ENCODE measurements around the gene WWP2.
"Not testable (repeated sequence)": the region's sequence is repeated elsewhere in the genome, so short reads cannot be mapped to it uniquely, and the experiment has no call there.

Gene WWP2

DNA sequence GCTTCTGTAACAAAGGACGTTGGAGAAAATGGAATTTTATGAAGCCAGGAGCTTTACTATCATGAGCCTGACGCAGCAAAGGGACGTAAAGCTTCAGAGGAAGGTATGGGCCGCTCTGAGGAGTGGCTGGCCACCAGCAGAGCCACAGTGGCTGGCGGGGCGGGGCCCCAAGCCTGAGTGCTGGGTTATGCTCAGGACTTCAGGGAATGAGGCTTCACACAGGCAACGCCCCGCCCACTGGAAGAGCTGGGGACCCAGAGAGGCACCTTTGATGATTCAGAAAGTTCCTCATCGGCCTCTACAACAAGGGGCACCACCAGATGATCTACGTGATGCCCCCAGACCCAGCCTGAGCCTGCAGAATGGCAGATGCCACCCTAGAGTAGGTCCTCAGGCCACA, 16.2 kb upstream of the WWP2 start:
- no peak for DNase-seq (ENCODE audit: low read depth)

DNA sequence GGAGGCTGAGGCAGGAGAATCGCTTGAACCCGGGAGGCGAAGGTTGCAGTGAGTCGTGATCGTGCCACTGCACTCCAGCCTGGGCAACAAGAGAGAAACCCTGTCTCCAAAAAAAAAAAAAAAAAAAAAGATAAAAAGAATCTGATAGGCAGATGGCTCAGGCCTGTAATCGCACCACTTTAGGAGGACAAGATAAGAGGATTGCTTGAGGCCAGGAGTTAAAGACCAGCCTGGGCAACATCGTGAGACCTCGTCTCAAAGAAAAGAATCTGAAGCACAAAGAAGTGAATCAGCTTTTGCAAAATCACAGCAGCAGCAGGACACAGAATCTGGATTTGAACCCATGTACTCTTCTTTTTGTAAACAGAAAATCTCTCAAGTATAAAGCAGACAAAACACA, 15.0 kb upstream of the WWP2 start:
- no peak for DNase-seq (ENCODE audit: low read depth)

DNA sequence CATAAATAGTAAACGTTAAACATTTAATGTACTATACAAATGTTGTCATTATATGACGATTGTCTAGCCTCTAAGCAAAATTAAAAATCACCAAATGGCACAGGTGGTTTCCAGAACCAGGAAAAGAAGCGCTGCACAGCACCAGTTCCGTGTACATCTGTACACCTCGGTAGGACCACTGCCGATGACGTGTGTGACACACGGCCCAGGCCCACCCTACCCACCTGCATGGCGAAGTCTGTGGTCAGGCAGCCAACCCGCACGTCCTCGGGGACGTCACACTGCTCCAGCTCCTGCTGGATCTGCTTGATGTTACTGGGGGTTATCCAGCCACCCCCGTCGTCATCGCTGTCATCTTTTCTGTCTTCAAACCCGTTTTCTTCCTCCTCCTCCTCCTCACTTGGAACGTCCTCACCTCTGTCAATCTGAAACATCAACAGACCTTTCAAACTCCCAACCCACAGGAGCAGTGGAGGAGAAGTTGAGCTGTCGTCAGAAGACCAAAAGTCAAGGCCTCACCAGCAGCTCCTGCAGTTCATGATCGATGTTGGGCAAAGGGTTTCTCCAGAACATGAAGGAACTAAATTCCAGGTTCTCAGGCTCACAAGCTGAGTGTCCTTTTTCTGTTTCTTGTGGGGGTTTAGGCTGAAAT, 13.3 kb upstream of the WWP2 start:
- no peak for DNase-seq (ENCODE audit: low read depth)

- DNase-seq (ENCODE audit: low read depth): no peak
Measured at GRCh38 chr16:69754143-69754468, 8.0 kb upstream of the WWP2 start.

- peak; percentile 97 for DNase-seq (ENCODE audit: low read depth)
Measured at GRCh38 chr16:69754469-69755310, 7.4 kb upstream of the WWP2 start, which contains the start of gene NOB1. Gene NOB1 (minus strand): TSS chr16:69754926. CDS start chr16:69754910, 16 bp downstream.

- DNase-seq (ENCODE audit: low read depth): no peak
Measured at GRCh38 chr16:69756705-69757104, 5.4 kb upstream of the WWP2 start.

GRCh38 chr16:69757375-69757774, 4.8 kb upstream of the WWP2 start:
- DNase-seq (ENCODE audit: low read depth): not testable (repeated sequence)

DNA sequence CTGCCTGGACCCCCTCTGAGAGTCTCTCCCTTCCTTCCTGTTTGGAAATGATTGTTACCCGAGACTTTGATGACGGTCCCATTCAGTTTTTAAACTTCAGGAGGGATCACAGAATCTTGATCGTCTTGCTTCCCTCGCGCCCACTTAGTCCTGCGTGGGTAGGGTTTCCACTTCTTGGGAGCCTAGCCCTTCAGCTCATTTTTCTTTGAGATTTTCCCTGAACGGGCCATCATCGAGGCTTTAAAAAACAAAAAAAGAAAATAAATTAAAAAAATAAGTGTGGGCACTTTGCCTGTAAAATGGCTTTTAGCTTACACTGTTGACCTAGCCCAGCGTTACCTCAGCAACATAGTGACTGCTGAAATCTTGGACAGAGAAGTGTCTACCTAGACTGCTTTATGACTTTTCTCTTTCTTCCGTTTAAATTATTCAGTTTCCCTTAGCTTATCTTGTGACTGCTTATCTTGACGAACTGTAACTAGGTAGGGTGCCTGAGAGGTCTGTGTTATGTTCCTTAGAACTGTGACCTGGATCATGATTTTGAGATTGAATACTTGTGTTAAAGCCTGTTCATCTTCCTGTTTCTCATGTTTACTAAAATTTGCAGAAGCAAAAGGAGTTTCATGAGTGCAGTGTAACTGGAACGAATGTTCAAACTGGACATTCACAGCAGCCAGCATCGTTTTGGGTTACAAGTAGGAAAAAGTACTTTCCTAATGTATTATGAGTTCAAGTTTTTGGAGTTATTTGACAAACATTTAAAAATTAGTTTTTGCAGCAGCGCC, 874 bp downstream of the WWP2 start:
- peak; percentile 46 for DNase-seq (ENCODE audit: low read depth)

GRCh38 chr16:69763599-69763942, 1.4 kb downstream of the WWP2 start:
- peak; percentile 7 for DNase-seq (ENCODE audit: low read depth)

DNA sequence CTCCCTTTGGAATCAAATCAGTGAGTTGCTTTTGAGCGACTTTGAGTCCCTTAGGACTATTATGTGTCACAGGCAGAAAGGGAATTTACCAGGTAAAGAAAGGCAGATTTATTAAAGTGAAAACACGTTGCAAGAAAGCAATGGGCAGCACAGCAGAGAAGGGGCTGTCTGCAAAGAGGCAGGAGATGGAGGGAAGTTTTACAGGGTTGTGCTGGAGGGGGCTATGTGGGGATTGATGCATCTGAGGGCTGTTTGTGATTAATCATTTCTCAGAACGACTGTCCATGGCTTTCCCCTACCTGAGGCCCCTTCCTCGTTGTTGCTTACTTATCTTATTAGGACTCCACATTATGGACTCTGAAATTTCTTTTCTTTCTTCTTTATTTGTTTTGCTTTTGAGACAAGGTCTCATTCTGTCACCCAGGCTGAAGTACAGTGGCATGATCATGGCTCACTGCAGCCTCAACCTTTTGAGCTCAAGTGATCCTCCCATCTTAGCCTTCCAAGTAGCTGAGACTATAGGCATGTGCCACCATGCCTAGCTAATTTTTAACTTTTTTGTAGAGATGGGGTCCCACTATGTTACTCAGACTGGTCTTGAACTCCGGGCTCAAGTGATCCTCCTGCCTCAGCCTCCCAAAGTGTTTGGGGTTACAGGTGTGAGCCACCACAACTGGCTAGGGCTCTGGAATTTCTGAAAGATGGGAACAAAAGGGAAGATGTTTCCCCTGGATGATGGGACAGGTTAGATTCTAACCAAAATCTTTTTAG, 5.5 kb downstream of the WWP2 start:
- DNase-seq (ENCODE audit: low read depth): no peak

GRCh38 chr16:69768666-69769065, 6.5 kb downstream of the WWP2 start:
- no peak for DNase-seq (ENCODE audit: low read depth)

DNA sequence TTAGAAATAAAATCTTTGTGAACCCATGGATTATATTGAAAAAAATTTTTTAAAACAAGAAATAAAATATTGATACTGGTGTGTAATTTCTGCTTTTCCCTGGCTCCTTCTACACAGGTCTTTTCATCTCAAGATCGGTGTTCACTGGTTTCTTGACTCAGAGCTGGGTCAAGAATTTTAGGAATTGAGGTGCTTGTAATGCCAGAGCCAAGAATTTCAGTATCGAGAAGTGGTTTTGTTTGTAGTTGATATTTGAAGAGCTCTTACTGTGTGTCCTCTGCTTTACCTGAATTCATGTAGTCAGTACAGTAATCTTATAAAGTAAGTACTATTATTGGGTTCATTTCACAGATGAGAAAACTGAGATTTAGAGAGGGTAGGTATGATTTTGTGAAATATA, 7.3 kb downstream of the WWP2 start:
- no peak for DNase-seq (ENCODE audit: low read depth)

DNA sequence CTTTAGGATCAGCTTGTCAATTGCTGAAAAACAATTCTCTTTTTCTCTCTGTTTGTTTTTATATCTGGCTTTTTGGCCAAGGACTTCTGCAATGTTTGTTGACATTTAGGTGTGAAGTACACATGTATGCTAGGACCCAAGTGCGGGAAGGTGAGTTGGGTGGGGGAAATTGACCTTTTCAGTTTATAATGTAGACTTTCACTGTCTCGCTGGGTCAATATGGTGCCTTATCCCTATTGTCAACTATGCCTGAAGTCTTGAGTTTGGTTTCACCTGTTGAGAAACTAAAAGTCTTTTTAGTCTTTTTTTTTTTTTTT, 9.5 kb downstream of the WWP2 start:
- no peak for DNase-seq (ENCODE audit: low read depth)

DNA sequence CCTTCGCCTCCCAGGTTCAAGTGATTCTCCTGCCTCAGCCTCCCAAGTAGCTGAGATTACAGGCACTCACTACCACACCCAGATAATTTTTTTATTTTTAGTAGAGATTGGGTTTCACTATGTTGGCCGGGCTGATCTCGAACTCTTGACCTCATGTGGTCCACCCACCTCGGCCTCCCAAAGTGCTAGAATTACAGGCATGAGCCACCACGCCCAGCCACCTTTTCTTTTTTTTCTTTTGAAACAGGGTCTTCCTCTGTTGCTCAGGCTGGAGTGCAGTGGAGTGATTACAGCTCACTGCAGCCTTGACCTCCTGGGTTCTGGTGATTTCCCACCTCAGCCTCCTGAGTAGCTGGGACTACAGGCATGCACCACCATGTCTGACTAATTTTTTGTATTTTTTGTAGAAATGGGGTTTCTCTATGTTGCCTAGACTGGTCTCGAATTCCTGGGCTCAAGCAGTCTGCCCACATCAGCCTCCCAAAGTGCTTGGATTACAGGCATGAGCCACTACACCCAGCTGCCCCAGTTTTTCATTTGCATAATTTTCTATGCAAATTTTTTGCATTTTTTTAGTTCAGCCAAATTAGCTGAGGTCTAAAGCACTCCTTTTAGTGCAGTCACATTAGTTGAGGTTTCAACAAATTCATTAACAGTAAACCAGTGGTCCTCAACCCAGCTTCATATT, 11.3 kb downstream of the WWP2 start:
- no peak for DNase-seq (ENCODE audit: low read depth)

- DNase-seq (ENCODE audit: low read depth): no peak
Measured at GRCh38 chr16:69775563-69775962, 13.4 kb downstream of the WWP2 start.

GRCh38 chr16:69779724-69780123, 17.6 kb downstream of the WWP2 start:
- no peak for DNase-seq (ENCODE audit: low read depth)

DNA sequence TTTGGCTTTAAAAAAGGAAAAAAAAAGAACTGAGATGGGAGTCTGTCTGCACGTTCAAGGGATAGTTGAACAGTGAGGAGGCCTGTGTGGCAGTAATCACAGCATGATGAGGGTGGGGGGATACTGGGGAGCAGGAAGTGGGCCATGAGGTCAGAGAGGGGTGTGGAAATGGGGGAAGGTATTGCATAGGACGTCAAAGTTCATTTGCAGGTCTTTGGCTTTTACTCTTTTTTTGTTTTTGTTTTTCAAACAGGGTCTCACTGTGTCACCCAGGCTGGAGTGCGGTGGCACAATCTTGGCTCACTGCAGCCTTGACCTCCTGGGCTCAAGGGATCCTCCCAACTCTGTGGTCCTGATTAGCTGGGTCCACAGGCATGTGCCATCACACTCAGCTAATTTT, 19.0 kb downstream of the WWP2 start:
- DNase-seq (ENCODE audit: low read depth): no peak

DNA sequence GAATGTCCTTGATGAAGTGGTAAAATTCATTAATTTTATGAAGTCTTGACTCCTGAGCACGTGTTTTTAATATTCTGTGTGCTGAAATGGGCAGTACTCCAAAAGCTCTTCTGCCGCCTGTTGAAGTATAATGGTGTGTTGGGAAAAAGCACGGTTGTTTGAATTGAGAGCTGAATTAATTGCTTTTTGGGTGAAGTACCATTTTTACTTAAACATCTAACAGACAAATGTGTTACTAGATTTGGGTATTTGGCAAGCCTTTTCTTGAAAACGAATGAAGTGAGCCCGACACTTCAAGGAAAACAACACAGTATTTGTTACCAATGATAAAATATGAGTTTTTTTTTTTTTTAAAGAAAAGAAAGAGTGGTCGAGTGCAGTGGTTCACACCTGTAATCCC, 22.5 kb downstream of the WWP2 start:
- no peak for DNase-seq (ENCODE audit: low read depth)

DNA sequence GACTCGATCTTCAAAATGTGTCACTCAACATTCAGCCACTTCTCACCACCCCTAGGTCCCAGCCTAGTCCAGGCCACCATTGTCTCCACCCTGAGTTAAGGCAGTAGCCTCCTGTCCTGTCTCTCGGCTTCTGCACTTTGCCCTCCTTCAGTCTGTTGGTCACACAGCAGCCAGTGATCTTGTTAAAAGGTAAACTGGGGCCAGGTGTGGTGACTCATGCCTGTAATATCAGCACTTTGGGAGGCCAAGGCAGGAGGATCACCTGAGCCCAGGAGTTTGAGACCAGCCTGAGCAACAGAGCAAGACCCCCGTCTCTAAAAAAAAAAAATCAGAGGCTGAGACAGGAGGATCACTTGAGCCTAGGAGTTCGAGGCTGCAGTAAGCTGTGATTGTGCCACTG, 25.8 kb downstream of the WWP2 start:
- no peak for DNase-seq (ENCODE audit: low read depth)

- not testable (repeated sequence) for DNase-seq (ENCODE audit: low read depth)
Measured at GRCh38 chr16:69791391-69791847, 29.3 kb downstream of the WWP2 start.

DNA sequence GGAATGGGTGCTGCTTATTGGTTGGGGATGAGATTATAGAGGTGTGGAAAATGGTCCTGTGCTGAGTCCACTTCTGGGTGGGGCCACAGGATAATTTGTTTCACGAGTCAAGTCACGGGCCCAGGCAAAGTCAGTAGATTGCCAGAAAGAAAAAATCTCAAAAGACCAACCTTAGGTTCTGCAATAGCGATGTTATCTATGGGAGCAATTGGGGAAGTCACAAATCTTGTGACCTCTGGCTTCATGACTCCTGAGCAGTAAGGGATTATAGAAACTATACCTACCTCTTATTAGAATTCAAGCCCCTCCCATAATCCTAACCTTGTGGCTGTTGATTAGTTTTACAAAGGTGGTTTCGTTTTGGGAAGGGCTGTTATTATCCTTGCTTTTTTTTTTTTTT, 31.4 kb downstream of the WWP2 start:
- DNase-seq (ENCODE audit: low read depth): no peak

GRCh38 chr16:69794486-69794885, 32.4 kb downstream of the WWP2 start:
- DNase-seq (ENCODE audit: low read depth): no peak

Measured in EH (cell line).